HG02885 (cell line): ENCODE results near the gene CGNL1.

ENCODE experiments used
- ATAC-seq: cut with Tn5 transposase; IDR thresholded peaks from one replicate; pipeline ENCODE4 v1.9.1; 2021; ENCODE audit warnings: mild to moderate bottlenecking; ENCODE audit not compliant: unreplicated experiment, poor library complexity

Gene CGNL1

DNA sequence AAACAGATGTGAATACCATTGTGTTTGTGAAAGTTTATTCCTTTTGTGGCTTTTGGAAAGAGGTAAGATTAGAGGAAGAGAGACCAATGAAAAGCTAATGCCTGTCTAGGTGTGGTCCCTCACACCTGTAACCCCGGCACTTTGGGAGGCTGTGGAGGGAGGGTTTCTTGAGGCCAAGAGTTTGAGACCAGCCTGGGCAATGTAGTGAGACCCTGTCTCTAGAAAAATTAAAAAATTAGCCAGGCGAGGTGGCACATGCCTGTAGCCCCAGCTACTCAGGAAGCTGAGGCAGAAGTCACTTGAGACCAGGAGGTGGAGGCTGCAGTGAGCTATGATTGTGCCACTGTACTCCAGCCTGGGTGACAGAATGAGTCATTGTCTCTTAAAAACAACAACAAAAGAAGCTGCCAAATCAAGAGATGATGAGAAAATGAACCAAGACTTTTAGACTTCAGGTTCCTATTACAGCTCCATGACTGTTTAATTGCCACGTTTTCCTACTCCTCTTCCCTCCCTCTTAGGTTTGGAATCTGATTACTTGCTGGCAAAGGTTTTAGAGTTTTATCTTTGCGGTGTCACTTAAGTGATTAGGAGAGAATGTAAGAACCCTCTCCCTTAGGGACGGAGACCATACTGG is 68.7 kb downstream of the CGNL1 start:
- no peak for ATAC-seq

DNA sequence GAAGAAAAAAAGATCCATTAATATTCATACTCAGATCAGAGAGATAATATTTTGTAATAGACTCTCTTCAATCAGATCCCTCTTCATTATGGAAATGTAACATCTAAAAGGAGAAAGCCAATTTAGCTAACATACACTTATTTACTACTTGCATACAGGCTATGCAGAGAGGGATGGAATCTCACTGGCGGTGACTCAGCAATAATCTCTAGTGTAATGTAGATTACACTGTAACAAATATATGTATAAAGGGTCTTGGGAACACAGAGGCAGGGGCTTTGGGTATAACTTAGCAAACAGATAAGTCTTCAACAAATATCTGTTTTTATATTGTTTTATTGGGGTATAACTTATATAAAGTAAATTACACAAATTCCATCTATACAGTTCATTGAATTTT is 69.6 kb downstream of the CGNL1 start:
- no peak for ATAC-seq

DNA sequence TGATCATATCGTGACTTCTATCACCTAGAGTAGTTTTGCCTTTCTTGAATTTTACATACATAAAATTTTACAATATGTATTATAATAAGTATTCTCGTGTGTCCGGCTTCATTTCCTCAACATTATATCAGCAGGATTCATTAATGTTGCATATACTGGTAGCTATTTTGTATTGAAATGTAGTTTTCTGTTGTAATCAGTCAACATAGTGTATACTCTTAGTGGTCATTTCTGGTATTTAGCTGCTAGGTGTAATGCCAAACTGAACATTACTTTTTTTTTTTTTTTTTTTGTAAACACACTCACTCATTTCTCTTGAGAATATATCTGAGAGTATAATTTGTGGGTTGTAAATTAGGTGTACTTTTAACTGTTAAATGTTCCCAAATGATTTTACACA is 70.1 kb downstream of the CGNL1 start:
- no peak for ATAC-seq

DNA sequence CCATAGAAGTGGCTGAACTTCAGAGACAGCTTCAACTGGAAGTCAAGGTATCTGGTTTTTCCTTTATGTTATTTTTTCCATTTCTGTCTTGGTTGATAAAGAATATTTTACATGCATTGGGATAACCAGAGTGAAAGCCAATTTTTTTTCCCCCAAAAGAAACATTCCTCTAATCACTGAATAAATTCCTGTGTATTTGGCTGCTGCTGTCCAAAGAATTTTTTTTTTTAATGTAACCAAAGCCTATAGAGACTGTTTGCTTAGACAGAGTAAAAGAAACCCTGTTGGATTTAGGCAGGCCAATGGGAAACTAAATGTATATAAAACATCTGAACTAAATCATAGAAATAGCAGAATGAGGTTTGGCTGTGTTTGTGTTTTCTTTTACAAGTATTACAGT is 75.2 kb downstream of the CGNL1 start:
- no peak for ATAC-seq

DNA sequence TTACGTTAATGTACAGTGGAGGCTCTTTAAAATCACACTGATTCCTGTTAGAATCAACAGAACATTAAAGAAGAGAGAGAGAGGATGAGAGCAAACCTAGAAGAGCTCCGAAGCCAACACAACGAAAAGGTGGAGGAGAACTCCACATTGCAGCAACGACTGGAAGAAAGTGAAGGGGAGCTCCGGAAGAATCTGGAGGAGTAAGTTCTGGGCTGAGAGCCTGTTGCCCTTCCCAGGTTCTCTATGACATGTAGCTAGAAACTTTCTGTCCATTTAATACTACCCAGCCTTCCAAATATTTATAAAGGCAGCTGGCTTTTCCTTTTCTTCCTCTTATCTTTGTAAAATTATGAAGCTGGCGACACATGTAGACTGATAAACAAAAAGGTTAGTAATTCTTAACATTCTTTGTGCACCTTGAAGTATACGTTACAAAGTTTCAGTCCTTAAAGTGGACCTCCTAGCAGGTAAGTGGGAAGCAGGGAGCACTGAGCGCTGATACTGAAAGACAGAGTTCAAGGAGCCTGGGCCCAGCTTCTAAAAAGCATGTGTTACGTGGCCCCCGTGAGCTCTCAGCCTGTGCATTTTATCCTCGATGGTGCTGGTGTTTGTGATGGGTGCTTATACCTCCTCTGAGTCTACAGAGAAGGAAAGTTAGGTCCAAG is 75.9 kb downstream of the CGNL1 start:
- ATAC-seq, result no peak

DNA sequence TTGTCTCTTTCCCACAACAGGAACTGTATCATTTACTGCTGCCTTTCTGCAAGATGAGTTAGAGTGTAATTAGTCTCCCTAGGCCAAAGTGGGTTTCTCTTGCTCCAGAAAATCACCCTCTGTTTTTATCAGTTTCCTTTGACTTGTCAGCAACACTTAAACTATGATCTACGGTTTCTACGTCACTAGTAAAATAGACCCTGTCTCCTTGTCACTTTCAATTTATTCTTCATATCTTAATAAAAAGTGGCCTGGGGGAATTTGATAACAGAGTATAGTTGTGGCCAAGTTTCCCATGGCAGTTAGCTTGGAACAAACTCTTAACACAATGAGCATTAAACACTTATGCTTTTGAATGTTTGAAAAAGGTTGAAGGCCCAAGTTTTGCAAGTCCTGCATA is 79.6 kb downstream of the CGNL1 start:
- no peak for ATAC-seq

DNA sequence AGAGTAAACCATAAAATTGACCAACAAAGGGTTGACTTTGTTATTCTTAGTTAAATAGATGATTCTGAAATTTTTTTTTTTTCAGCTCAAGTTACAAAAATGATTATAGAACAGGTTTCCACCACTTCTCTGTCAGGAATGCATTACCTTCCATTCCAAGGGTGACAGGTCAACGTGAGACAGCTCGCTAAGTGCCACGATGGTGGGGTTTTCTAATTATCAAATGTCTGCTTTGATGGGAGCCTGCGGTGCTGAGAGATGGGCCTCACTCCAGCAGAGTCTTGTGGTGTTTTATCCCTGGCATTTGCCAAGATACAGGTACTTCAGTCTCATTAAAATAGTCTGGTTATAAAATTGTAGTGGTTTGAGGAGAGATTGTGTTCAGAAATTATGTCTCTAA is 80.3 kb downstream of the CGNL1 start:
- no peak for ATAC-seq

DNA sequence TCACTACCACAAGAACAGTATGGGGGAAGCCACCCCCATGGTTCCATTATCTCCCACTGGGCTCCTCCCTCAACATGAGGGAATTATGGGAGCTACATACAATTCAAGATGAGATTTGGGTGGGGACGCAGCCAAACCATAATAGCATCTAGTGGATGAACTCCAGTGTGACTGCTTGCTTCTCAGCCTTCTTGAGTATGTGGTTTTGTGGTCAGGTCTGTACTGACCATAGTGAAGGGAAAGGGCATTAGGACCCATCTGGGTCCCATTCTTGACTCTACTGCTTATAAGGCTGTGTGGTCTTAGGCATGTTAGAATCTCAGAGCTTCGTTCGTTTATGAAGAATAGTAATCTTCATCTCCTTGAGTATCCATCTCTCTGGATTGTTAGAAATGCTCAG is 81.4 kb downstream of the CGNL1 start:
- no peak for ATAC-seq

DNA sequence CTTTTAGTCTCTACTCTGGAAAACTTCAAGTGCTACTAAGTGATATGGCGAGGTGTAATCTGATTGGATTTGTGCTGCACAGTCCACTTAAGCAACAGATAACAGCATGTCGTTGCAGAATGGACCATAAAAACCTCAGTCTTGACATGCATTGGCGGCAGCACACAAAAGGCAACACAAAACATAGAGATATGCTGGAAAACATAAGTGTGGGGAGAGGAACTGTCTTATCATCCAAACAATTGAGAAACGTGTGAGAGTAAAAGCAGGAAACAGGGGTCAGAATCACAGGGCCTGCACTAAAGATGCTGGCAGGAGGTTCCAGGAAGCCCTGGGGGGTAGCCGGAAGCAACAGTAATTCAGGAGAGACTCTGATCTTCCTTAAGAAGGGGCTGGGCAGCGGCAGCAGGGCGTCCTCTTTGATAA is 82.1 kb downstream of the CGNL1 start:
- ATAC-seq, result no peak

DNA sequence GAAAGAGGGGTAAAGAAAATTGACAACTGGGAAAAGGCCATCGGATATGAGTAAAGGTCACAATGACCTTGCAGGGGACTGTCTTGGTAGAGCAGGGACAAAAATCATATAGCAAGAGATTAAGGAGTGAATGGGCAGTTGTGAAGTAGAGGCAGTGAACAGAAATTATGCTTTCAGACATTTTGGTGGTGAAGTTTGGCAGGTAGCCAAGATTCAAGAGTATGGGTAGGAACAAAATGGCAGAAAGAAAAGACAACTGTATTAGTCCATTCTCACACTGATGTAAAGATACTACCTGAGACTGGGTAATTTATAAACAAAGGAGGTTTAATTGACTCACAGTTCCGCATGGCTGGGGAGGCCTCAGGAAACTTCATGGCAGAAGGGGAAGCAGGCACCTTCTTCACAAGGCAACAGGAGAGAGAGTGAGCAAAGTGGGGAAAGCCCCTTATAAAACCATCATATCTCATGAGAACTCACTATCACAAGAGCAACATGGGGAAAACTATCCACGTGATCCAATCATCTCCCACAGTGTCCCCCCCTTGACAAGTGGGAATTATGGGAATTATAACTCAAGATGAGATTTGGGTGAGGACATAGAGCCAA is 84.0 kb downstream of the CGNL1 start:
- ATAC-seq, result no peak

DNA sequence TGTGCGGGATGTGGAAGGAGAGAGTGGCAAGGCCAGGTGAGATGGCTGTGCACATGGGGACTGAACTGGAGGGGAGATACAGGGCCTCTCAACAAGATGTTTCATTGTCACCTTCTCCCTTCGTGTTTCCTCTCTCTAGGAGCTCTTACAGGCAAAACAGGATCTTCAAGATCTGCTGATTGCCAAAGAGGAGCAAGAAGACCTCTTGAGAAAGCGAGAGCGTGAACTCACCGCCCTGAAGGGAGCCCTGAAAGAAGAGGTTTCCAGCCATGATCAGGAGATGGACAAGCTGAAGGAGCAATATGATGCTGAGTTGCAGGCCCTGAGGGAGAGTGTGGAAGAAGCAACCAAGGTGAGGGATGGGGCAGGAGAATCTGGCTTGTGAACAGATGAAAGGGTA is 85.2 kb downstream of the CGNL1 start:
- ATAC-seq, result no peak

DNA sequence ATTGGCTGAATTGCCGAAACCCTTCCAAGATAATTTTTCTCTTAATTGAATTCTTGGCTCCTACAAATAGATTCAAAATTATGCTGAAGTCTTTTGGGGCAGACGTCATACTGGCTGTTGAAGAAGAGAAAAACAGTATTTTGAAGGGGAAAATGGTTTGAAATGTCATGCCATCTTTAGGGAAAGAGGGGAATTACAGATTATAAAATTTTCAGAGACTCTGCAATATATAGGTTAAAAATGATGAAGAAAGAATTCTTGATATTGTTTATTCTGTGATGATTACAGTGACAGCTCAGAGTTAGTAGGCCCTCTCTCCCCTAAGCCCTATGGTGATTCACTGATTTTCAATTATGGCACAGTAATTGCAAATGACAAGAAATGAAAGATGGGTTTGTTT is 86.1 kb downstream of the CGNL1 start:
- no peak for ATAC-seq

DNA sequence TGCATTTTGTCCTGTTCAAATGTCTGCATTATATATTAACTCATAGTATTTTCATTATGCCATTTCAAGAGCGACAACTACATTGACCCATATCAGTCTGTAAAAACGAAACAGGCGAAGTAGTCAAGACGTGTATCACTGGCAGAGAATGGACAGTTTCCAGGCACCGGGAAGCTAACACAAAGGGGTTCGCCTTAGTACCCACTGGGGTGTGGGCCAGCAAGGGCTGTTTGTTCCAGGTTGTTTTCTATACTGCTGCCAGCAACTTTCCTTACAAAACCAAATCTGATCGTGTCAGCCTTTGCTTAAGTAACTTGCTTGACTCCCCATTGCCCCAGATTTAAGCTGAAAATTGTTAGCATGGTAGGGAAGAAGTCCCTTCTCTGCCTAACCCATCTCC is 87.1 kb downstream of the CGNL1 start:
- ATAC-seq, result no peak

DNA sequence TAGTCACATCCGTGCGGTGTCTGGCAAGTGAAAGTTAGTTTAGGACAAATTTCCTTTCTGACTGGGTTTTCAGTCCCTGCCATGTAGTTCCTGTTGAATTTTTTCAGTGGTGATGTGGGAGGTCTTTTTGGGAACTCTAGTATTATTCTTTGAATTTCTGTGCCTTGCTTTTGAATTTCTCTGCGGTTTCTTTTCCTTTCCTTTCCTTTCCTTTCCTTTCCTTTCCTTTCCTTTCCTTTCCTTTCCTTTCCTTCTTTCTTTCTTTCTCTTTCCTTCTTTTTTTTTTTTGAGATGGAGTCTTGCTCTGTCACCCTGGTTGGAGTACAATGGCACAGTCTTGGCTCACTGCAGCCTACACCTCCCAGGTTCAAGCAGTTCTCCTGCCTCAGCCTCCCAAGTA is 88.2 kb downstream of the CGNL1 start:
- ATAC-seq, result no peak

DNA sequence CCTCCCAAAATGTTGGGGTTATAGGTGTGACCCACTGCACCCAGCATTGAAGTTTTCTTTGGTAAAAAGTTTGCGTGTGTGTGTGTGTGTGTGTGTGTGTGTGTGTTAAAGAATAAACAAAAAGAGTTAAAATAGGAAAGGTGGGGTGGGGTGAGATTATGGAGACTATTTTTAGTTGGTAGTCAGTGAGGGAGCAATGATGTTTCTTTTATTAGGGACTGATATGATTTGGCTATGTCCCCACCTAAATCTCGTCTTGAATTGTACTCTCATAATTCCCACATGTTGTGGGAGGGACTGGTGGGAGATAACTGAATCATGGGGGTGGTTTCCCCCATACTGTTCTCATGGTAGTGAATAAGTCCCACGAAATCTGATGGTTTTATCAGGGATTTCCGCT is 92.2 kb downstream of the CGNL1 start:
- ATAC-seq, result no peak

DNA sequence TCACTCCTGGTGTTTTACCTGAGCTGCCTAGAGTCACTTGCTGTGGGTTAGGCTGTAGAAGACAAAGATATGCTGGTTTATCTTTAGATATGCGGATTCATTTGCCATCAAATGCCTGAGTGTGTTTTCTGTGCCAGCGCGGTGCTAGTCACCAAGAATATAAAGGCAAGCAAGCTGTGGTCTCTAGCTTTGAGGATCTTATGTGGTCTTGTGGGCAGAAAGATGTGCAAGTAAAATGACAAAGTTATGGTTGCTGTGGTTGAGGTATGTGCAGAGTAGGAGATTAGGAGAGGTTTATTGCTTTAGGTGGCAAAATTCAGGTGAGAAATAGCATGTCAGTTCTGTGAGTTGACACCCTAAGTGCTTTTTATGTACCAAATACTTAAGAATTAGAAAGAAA is 94.2 kb downstream of the CGNL1 start:
- no peak for ATAC-seq

DNA sequence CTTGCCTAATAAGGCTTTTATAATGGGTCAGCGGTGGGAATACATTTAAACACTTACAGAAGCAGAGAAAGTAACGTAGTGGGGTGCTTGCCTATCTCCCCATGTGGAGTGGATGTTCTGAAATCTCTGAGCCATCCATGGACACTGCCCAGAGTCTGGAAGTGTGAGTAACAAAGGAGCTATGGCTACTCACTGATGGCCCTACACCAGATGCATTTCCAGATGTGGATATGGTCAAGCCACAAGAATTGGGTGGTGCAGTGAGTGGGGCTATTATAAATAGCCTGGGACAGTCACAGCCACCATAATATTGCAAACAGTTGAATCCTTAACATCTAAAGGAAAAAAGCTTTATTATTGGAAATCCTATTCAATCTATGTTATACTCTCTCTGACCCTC is 96.6 kb downstream of the CGNL1 start:
- no peak for ATAC-seq

DNA sequence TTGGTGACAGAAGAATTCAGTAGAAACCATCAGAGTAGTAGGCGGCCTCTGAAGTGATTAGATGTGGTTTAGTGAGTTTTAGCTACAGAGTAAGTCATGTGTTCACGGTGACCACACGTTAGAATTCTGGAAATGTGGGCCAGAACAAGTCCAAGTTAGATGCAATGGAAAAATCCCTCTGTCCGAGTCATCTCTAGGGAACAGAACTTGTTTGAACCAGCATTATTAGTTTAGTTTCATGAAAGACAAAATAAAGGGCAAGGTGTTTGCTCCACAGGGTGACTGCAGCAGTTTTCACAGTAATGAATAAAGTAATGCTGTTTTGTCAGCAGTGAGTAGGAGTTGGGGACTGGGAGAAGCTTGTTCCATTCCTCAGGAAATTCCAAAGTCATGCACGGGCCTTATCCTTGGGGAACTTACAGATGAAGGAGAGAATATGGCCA is 100.2 kb downstream of the CGNL1 start:
- no peak for ATAC-seq

DNA sequence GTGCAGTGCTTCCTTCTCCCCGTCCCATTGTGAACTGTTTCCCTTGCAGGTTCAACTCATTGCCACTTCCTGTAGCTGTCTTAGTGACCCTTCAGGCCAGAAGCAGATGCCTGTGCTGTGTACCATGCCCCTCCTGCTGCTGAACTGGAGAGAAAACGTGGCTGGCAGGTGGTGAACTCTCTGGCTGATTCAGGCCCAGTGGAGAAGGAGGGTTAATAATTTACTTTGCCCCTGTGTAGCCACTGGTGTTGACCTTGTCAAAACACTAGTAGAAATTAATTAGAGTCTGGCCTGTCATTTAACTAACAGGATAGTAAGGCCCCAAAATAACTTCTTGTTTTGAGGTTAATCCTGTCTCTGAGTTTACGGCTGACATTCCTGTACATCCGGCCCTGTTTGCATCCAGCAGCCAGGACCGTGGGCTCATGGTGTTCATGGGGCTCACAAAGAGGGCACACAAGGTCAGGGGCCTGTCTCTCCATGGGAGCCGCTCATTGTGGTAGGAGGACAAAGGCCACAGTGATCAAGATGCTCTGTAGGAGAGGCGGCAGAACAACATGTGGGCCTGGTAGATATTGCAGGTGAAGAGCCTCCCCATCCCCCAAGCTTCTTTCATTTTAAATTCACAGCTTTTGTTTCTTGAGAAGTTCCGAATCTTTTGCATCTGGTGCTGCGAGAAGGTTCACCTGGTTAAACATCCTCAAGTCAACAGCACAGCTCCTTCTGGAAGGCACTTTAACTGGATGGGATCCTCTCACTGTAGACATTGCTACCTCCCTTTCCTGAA is 101.6 kb downstream of the CGNL1 start:
- ATAC-seq, result no peak

DNA sequence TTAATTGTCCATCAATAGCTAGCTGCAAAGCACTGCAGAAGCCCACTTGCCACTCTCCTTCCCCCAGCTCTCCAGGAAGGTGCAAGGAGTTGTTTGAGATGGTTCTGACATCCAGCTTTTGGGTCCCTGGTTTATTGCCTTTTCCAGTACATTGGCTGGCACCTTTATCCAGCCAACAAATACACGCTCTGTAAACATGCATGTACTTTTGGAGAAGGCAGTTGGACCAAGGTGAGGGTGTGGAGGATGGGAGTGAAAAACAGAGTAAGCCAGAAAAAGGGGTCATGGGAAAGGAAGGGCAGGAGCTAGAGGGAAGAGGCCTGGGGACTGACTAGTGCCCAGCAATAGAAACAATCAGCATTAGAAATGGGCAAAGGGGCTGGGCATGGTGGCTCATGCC is 102.7 kb downstream of the CGNL1 start:
- ATAC-seq, result no peak

DNA sequence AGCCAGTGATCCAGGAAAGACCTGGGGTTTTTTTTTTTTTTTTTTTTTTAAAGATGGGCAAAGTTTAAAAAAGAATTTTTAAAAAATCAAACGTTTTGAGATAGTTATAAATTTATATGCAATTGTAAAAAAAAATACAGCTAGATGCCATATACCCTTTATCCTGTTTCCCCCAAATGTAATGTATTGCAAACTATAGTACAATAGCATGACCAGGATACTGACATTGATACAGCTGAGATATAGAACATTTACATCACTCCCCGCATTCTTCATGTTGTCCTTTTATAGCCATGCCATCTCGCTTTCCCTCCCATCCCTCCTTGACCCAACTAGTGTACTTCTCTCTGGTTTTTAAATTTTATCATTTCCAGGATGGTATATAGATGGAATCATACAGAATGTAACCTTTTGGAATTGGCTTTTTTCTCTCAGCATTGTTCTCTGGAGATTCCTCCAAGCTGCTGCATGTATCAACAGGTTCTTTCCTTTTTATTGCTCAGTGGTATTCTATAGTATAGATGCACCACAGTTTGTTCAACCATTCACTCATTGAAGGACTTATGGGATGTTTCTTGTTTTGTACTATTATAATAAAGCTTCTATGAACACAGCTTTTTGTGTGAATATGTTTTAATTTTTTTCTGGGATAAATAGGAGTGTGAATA is 104.9 kb downstream of the CGNL1 start:
- ATAC-seq, result no peak
